ENCODE measurements around the gene ZNF613.
"Not testable (repeated sequence)": the region's sequence is repeated elsewhere in the genome, so short reads cannot be mapped to it uniquely, and the experiment has no call there.

ZNF613 gene

GRCh38 chr19:51971624-51972023, 44.4 kb downstream of the ZNF613 start:
- H3K9me3 Mint-ChIP-seq = peaks cover 44 to 64% of the 10 kb centered on the region in 2 donors
- DNase-seq (no peak), ATAC-seq (no peak)
- H3K4me1 Mint-ChIP-seq = no peaks in the 10 kb centered on the region
- no peak overlapping the region for H3K4me3 Mint-ChIP-seq
- no peaks in the 10 kb centered on the region for H3K27me3 Mint-ChIP-seq
- H3K27ac Mint-ChIP-seq = no peak overlapping the region

DNA sequence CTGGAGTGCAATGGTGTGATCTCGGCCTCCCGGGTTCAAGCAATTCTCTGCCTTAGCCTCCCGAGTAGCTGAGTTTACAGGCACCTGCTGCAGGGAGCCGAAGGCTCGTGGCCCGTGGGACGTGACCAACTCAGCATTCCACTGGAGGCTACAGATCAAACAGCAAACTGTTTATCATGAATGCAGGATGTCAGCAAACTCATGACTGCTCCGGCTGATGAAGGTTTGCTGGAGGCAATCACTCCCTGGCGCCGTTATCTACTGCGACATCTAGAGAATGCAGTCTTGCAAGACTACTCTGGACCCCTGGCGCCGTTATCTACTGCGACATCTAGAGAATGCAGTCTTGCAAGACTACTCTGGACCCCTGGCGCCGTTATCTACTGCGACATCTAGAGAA, 48.5 kb downstream of the ZNF613 start:
- not testable (repeated sequence) for H3K4me3 Mint-ChIP-seq, H3K27me3 Mint-ChIP-seq, H3K4me1 Mint-ChIP-seq, H3K27ac Mint-ChIP-seq, DNase-seq, ATAC-seq
- H3K9me3 Mint-ChIP-seq = peaks cover 51 to 67% of the 10 kb centered on the region in 2 donors

DNA sequence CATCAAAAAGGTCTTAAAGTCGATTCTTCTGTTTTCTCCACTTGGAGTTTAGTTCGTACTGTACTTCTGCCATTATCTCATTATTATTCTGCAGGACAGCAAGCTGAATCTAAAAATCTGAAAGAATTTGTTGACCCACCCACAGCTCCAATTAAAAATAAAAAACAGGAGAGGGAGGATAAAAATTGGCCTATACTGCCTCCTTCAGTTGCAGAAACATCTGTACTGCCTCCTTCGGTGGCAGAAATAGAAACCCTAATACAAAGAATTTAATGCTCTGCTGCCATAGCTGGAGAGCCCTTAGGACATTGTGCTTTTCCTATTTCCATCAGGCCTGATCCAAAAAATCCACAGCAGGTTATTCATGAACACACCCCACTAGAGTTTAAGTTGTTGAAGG, 49.6 kb downstream of the ZNF613 start:
- Mint-ChIP-seq H3K4me1 (no peaks in the 10 kb centered on the region), H3K27me3 (no peaks in the 10 kb centered on the region), H3K4me3 (no peak overlapping the region), H3K27ac (no peak overlapping the region), H3K9me3 (peaks cover 50 to 69% of the 10 kb centered on the region in 2 donors)
- DNase-seq (no peak), ATAC-seq (no peak)

DNA sequence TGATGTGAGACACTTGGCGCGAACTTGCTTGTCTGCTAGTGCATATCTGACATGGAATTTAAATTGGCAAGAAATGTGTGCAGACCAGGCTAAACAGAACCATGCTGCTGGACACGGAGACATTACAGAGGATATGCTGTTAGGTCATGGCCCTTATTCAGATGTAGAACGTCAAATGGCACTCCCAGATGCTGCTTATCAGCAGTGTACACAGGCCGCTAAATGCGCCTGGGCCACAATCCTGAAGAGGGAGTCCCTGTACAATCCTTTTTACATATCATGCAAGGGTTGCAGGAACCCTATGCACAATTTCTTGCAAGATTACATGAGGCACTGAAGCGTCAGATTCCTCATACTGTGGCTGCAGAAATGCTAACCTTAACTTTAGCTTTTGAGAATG, 50.1 kb downstream of the ZNF613 start:
- H3K27ac Mint-ChIP-seq = no peak overlapping the region
- H3K4me3 Mint-ChIP-seq = no peak overlapping the region
- no peak for DNase-seq
- H3K4me1 Mint-ChIP-seq = no peaks in the 10 kb centered on the region
- H3K27me3 Mint-ChIP-seq = no peaks in the 10 kb centered on the region
- no peak for ATAC-seq
- peaks cover 47 to 68% of the 10 kb centered on the region in 2 donors for H3K9me3 Mint-ChIP-seq

GRCh38 chr19:51978882-51979281, 51.6 kb downstream of the ZNF613 start:
- peaks cover 47 to 73% of the 10 kb centered on the region in 2 donors for H3K9me3 Mint-ChIP-seq
- no peak overlapping the region for H3K4me3 Mint-ChIP-seq
- H3K27ac Mint-ChIP-seq = no peak overlapping the region
- no peaks in the 10 kb centered on the region for H3K4me1 Mint-ChIP-seq
- ATAC-seq = no peak
- H3K27me3 Mint-ChIP-seq = no peaks in the 10 kb centered on the region
- no peak for DNase-seq

- no peaks in the 10 kb centered on the region for H3K4me1 Mint-ChIP-seq
- H3K27ac Mint-ChIP-seq = no peak overlapping the region
- DNase-seq = no peak
- no peaks in the 10 kb centered on the region for H3K27me3 Mint-ChIP-seq
- H3K4me3 Mint-ChIP-seq = no peak overlapping the region
- peaks cover 44 to 68% of the 10 kb centered on the region in 2 donors for H3K9me3 Mint-ChIP-seq
- ATAC-seq = no peak
Measured at GRCh38 chr19:51980116-51980736, 53.0 kb downstream of the ZNF613 start.

DNA sequence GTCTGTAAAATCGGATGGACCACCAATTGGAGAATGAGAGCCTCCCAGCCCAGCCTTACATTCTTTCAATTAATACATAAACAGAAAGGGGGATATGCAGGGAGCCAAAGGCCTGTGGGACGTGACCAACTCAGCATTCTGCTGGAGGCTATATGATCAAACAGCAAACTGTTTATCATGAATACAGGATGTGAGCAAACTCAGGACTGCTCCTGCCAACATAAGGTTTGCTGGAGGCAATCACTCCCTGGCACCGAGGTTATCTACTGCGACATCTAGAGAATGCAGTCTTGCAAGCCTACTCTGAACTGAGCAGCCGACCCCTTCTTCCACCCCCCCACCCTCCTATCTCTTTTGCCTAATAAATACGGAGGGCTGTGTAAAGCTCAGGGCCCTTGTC, 53.7 kb downstream of the ZNF613 start:
- peaks cover 44 to 66% of the 10 kb centered on the region in 2 donors for H3K9me3 Mint-ChIP-seq
- not testable (repeated sequence) for H3K27ac Mint-ChIP-seq, DNase-seq, H3K27me3 Mint-ChIP-seq, ATAC-seq, H3K4me1 Mint-ChIP-seq, H3K4me3 Mint-ChIP-seq

DNA sequence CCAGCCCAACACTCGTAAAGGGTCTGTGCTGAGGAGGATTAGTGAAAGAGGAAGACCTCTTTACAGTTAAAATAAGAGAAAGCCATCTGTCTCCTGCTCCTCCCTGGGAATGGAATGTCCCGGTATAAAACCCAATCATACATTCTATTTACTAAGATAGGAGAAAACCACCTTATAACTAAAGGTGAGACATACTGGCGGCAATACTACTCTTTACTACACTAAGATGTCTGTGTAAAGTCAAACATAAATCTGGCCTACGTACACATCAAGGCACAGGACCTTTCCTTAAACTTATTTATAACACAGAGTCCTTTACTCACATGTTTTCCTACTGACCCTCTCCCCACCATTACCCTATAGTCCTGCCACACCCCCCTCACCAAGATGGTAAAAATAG, 56.1 kb downstream of the ZNF613 start:
- Mint-ChIP-seq H3K9me3 (peaks cover 35 to 65% of the 10 kb centered on the region in 2 donors), H3K4me3 (no peak overlapping the region)

DNA sequence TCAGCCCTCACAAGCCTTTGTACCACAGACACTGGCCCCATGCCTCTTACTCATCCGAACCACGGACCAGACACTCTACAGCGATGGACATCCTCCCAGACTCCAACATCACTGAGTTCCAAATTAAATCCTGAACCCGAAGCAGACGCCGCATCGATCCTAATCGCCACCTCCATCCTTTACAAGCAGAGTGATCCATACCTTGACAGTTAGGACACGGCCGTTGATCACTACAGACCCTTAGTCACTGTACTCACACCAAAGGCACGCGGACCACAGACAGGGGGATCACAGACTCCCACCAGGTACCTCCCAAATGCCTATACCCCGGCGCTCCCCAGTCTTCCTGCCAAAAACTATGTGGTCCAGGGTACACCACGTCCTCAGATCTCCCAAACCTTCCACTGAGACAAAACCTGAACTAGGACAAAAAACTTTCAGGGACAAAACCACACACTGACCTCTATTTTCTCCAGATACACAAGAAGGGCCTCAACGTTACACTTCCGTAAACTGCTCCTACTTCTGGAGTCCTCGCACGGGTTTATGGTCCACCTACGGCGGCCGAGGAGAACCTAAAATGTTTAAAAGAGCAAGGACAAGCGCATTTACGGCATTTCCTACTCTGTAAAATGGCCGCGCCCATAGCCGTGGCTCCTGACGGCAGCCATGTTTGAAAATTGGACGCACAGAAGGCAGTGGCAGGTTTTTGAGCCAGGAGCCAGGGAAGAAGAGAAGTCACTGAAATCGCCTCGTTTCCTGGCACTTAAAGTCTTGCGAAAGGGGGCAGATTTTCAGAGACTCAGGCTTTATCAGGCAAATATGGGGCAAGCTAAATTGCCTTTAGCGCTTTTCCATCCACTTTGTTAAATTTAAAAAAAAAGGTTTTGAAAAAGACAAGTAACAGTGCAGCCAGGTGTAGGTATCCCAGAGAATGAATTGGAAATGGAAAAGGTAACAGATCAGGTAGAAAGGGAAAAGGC, 59.3 kb downstream of the ZNF613 start, which contains the start of gene ZNF350:
ZNF350 (minus strand) TSS at position 532 of the 983 bp plus-strand sequence. CDS start 12,480 bp downstream, outside the sequence.
- peaks cover 32 to 64% of the 10 kb centered on the region in 2 donors for H3K9me3 Mint-ChIP-seq
- DNase-seq (peak; percentile 83 to 90), ATAC-seq (peak; percentile 99)
- no peaks in the 10 kb centered on the region for H3K27me3 Mint-ChIP-seq
- H3K4me1 Mint-ChIP-seq = peaks cover 5% of the 10 kb centered on the region
- peak within 1 kb of the TSS; percentile 96 to 98 for H3K27ac Mint-ChIP-seq
- H3K4me3 Mint-ChIP-seq = peak within 1 kb of the TSS; percentile 88 to 98

More for the DNA sequence above, 56.1 kb downstream of the ZNF613 start:
- Mint-ChIP-seq H3K27ac (no peak overlapping the region), H3K27me3 (no peaks in the 10 kb centered on the region), H3K4me1 (peaks cover 5% of the 10 kb centered on the region)
- DNase-seq (no peak), ATAC-seq (no peak)

GRCh38 chr19:51993422-51993821, 66.2 kb downstream of the ZNF613 start:
- H3K27ac Mint-ChIP-seq = no peak overlapping the region
- no peaks in the 10 kb centered on the region for H3K4me1 Mint-ChIP-seq
- H3K4me3 Mint-ChIP-seq = no peak overlapping the region
- ATAC-seq (no peak), DNase-seq (no peak)
- H3K9me3 Mint-ChIP-seq = peaks cover 57 to 76% of the 10 kb centered on the region in 2 donors
- no peaks in the 10 kb centered on the region for H3K27me3 Mint-ChIP-seq

GRCh38 chr19:51994048-51994644, 66.9 kb downstream of the ZNF613 start:
- Mint-ChIP-seq H3K4me3 (no peak overlapping the region), H3K9me3 (peaks cover 52 to 70% of the 10 kb centered on the region in 2 donors), H3K4me1 (no peaks in the 10 kb centered on the region), H3K27me3 (no peaks in the 10 kb centered on the region), H3K27ac (no peak overlapping the region)
- DNase-seq (no peak), ATAC-seq (no peak)
